Measurements from ENCODE around the gene RHOT2.
A peak's percentile ranks its signal among the peaks of the same experiment; 100 is the strongest.

RHOT2 gene

DNA sequence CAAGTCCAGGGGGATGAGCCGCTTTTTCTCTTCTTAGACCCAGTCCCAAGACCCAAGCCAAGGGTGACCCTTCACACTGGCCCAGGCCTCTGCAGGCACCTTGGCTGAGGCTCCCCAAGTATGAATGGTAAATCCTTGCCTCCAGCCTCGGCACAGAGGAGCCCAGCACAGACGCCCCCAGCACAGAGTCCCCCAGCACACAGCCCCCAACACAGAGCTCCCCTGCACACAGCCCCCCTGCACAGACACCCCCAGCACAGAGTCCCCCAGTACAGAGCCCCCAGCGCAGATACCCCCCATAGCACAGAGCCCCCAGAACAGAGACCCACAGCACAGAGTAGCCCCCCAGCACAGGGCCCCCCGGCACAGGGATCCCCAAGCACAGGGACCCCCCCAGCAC lies 27.3 kb upstream of the RHOT2 start:
- TF ChIP-seq, protein P1, sequence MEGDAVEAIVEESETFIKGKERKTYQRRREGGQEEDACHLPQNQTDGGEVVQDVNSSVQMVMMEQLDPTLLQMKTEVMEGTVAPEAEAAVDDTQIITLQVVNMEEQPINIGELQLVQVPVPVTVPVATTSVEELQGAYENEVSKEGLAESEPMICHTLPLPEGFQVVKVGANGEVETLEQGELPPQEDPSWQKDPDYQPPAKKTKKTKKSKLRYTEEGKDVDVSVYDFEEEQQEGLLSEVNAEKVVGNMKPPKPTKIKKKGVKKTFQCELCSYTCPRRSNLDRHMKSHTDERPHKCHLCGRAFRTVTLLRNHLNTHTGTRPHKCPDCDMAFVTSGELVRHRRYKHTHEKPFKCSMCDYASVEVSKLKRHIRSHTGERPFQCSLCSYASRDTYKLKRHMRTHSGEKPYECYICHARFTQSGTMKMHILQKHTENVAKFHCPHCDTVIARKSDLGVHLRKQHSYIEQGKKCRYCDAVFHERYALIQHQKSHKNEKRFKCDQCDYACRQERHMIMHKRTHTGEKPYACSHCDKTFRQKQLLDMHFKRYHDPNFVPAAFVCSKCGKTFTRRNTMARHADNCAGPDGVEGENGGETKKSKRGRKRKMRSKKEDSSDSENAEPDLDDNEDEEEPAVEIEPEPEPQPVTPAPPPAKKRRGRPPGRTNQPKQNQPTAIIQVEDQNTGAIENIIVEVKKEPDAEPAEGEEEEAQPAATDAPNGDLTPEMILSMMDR (IDR thresholded peaks at IDR 0.05; ENCODE audit: low read depth, low read length, missing control alignments), result no peak
- H3K4me3 ChIP-seq (ENCODE audit: low read depth, low read length), result no peak overlapping the region
- no peak overlapping the region for H3K27ac ChIP-seq
- no peaks in the 10 kb centered on the region for H3K36me3 ChIP-seq (replicated peaks)
- DNase-seq, result no peak
- in situ Hi-C loops (cut with HindIII; ENCODE audit: low pct_ligation_motif_present, low sequenced_read_pairs), result no loop called here
- H3K27me3 ChIP-seq (replicated peaks), result no peaks in the 10 kb centered on the region

DNA sequence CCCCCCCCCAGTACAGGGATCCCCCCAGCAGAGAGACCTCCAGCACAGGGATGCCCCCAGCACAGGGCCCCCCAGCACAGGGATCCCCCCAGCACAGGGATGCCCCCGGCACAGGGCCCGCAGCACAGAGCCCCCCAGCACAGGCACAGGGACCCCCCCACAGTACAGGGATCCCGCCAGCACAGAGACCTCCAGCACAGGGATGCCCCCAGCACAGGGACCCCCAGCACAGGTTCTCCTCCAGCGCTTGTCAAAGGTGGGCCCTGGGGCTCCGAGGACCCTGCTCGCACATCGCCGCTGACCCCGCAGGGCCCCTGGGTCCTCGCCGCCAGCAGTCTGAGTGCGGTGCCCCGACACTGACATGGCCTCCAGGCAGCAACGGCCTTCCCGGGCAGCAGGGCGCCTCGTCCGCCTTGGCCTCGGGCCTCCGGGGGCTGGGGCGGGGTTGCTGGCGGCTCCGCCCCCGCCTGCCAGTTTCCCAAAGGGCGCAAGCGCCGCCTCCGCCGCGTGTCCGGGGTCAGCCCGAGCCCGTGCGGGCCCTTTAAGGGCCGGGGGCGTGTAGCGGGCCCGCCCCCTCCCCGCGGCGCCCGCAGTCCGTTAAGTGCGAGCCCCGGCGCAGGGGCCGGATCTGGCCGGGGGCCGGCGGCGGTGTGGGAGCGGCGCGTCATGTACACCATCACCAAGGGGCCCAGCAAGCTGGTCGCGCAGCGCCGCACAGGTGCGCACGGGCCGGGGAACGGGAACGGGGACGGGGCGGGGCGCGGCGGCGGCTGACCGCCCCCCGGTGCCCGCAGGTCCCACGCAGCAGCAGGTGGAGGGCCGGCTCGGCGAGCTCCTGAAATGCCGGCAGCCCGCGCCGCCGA lies 26.4 kb upstream of the RHOT2 start, which contains the start of gene MCRIP2:
Gene MCRIP2, plus strand, starts transcription at position 503 of the 863 bp plus-strand sequence. Its CDS starts 164 bp downstream, at position 667.
- Histone ChIP-seq H3K27ac (no peak within 1 kb of the TSS), H3K27me3 (replicated peaks) (no peaks in the 10 kb centered on the region), H3K36me3 (replicated peaks) (no peaks in the 10 kb centered on the region), H3K4me3 (ENCODE audit: low read depth, low read length) (peak within 1 kb of the TSS; percentile 53)
- in situ Hi-C loops (cut with HindIII; ENCODE audit: low pct_ligation_motif_present, low sequenced_read_pairs), result no loop called here
- peak; percentile 18 for DNase-seq
- TF ChIP-seq, protein P1 (IDR thresholded peaks at IDR 0.05; ENCODE audit: low read depth, low read length, missing control alignments), result no peak

DNA sequence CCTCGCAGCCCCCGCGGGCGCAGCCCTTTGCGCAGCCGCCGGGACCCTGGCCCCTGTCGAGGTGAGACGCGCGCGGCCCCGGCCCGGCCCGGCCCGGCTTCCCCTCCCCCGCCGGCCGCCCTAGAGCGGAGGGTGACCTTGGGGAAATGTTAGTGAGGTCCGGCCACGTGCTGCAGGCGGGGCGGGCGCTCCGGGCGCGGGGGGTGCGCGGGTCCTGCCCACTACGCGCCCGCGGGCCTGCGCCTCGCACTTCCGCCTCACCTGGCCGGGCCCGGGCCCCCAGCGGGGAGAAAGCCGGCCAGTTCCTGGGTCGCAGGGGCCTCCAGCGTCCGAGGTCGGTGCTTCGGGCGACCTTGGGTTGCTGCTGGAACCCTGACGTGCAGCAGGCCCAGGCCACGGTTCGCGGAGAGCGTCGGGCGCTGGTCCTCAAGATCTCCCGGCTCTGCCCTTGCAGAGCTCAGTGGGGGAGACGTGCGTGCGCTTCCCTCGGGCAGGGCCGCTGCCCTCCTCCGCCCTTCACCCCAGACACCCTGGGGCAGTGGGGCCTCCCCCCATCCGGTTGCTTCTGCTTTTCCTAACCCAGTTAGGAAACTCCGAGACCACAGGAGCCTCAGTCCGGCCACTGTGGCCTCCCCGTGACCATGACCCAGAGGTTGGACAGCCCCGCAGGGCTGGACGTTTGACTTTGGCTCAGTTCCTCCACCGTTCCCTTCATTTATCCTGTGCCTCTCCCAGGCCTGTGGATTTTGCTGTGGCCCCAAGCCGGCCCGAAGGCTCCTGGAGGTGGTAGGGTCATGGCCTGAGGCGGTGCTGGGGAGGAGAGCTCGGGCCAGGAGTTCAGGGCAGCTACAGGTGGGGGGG lies 25.5 kb upstream of the RHOT2 start:
- H3K4me3 ChIP-seq (ENCODE audit: low read depth, low read length), result peak overlapping the region; percentile 53
- H3K27ac ChIP-seq, result no peak overlapping the region
- in situ Hi-C loops (cut with HindIII; ENCODE audit: low pct_ligation_motif_present, low sequenced_read_pairs), result no loop called here
- no peak for DNase-seq
- TF ChIP-seq, protein P1 (IDR thresholded peaks at IDR 0.05; ENCODE audit: low read depth, low read length, missing control alignments), result no peak
- H3K27me3 ChIP-seq (replicated peaks), result no peaks in the 10 kb centered on the region
- H3K36me3 ChIP-seq (replicated peaks), result no peaks in the 10 kb centered on the region

DNA sequence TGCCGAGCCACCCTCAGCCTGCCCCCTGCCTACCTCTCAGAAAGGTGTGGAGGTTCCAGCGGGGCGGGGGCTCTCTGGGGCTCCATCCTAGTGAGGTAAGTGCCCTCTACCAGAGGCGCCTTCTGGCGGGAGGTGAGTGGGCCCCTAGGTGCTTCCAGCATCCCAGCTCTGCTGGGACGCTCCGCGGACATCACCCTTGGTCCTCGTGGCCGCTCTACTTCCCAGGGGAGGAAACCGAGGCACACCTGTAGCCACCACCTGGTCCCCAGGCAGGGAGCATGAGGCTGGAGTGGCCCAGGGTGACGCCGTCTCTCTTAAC lies 24.9 kb upstream of the RHOT2 start:
- in situ Hi-C loops (cut with HindIII; ENCODE audit: low pct_ligation_motif_present, low sequenced_read_pairs), result no loop called here

DNA sequence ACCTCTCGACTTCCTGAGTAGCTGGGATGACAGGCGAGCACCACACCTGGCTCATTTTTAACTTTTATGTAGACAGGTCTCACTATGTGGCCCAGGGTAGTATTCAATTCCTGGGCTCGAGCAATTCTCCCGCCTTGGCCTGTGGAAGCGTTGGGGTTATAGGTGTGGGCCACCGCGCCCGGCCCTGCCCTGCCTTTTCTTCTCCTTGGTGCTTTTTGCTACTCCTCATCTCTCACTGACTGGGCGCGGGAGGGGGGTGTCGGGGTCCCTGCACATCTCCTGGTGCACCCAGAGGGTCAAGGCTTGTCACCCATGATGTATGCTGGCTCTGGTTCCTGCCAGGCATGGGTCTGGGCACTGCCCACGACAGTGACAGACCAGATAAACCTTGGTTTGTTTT lies 23.4 kb upstream of the RHOT2 start:
- in situ Hi-C loops (cut with HindIII; ENCODE audit: low pct_ligation_motif_present, low sequenced_read_pairs), result no loop called here
- no peak overlapping the region for H3K27ac ChIP-seq
- H3K27me3 ChIP-seq (replicated peaks), result no peaks in the 10 kb centered on the region
- no peak overlapping the region for H3K4me3 ChIP-seq (ENCODE audit: low read depth, low read length)
- DNase-seq, result no peak
- H3K36me3 ChIP-seq (replicated peaks), result no peaks in the 10 kb centered on the region
- TF ChIP-seq, protein P1 (IDR thresholded peaks at IDR 0.05; ENCODE audit: low read depth, low read length, missing control alignments), result no peak

More for the DNA sequence above, 24.9 kb upstream of the RHOT2 start:
- TF ChIP-seq, protein P1 (IDR thresholded peaks at IDR 0.05; ENCODE audit: low read depth, low read length, missing control alignments), result no peak
- Histone ChIP-seq H3K27me3 (replicated peaks) (no peaks in the 10 kb centered on the region), H3K4me3 (ENCODE audit: low read depth, low read length) (peak overlapping the region; percentile 53), H3K27ac (no peak overlapping the region), H3K36me3 (replicated peaks) (no peaks in the 10 kb centered on the region)
- DNase-seq, result no peak

Measured in brain microvascular endothelial cell (primary cell).